Smooth muscle cell (in vitro differentiated cells): Measurements from ENCODE around the gene RASGRP1. TPM values are rescaled to one million over a fixed set of nuclear protein-coding genes. Genes with fewer than 3 reads are reported as not detected.

Experiments
- DNase-seq: peaks from one replicate; lab custom pipeline; 2025; ENCODE audit not compliant: unreplicated experiment; lab: John Stamatoyannopoulos, UW
- H2AFZ ChIP-seq: fragments of 200-600 bp; sonication (generic); 2 replicates; pipeline ENCODE4 v1.6.0; 2016; ENCODE audit warnings: antibody characterized with exemption, low read depth, mild to moderate bottlenecking
- H3F3A ChIP-seq: fragments of 200-600 bp; sonication (generic); 2 replicates; pipeline ENCODE4 v1.6.0; 2017; ENCODE audit warnings: antibody characterized with exemption, low read depth
- H3K27ac ChIP-seq: fragments of 200-600 bp; sonication (generic); 2 replicates; pipeline ENCODE4 v1.5.1; 2016; ENCODE audit warnings: low read depth, mild to moderate bottlenecking
- H3K27me3 ChIP-seq: fragments of 200-600 bp; sonication (generic); 2 replicates; pipeline ENCODE4 v1.6.1; 2016; ENCODE audit warnings: low read depth, mild to moderate bottlenecking
- H3K36me3 ChIP-seq: fragments of 200-600 bp; sonication (generic); 2 replicates; pipeline ENCODE4 v1.5.1; 2016; ENCODE audit warnings: low read depth
- H3K4me1 ChIP-seq: fragments of 200-600 bp; sonication (generic); 2 replicates; pipeline ENCODE4 v1.5.1; 2016; ENCODE audit warnings: low read depth
- H3K4me2 ChIP-seq: fragments of 200-600 bp; sonication (generic); 2 replicates; pipeline ENCODE4 v1.6.0; 2016; ENCODE audit warnings: mild to moderate bottlenecking
- H3K4me3 ChIP-seq: fragments of 200-600 bp; sonication (generic); 2 replicates; pipeline ENCODE4 v1.5.1; 2016; ENCODE audit warnings: mild to moderate bottlenecking
- H3K79me2 ChIP-seq: fragments of 200-600 bp; sonication (generic); 2 replicates; pipeline ENCODE4 v1.6.0; 2016; ENCODE audit warnings: low read depth, mild to moderate bottlenecking
- H3K9ac ChIP-seq: fragments of 200-600 bp; sonication (generic); 2 replicates; pipeline ENCODE4 v1.6.0; 2016; ENCODE audit warnings: low read depth
- H3K9me3 ChIP-seq: fragments of 200-600 bp; sonication (generic); replicated peaks from 2 replicates; pipeline ENCODE4 v1.5.1; 2016; ENCODE audit warnings: low read depth
- H4K20me1 ChIP-seq: fragments of 200-600 bp; sonication (generic); 2 replicates; pipeline ENCODE4 v1.6.0; 2016; ENCODE audit warnings: low read depth
- whole genome bisulfite sequencing: methylation state at CpG from one replicate; pipeline ENCODE4 v1.1.7; 2016; ENCODE audit warnings: low lambda C conversion rate; 5-methylcytosine and 5-hydroxymethylcytosine counted together
- polyA plus RNA-seq: library from polyadenylated mRNA; unstranded; fragments of >200 nt; fragmentation: Nextera tagmentation; extraction: Ambion mirVana; gene quantifications from 2 replicates; pipeline ENCODE4 v1.2.1, GENCODE V29; 2016
- total RNA-seq: library from RNA; depleted of rRNA; stranded (reverse); fragments of >200 nt; gene quantifications from 2 replicates; pipeline ENCODE4 v1.2.3, GENCODE V29; 2014
- TF ChIP-seq, protein P1 (sequence below): fragments of 200-600 bp; sonication (generic); IDR thresholded peaks from 2 replicates; pipeline ENCODE4 v1.5.1; 2017; ENCODE audit warnings: borderline replicate concordance, mild to moderate bottlenecking, antibody characterized with exemption; ENCODE audit not compliant: insufficient read depth, poor library complexity, severe bottlenecking

Gene RASGRP1
- total and polyA plus RNA-seq, 2 experiments from 2014 or later = 0.97 to 10.0 TPM

DNA sequence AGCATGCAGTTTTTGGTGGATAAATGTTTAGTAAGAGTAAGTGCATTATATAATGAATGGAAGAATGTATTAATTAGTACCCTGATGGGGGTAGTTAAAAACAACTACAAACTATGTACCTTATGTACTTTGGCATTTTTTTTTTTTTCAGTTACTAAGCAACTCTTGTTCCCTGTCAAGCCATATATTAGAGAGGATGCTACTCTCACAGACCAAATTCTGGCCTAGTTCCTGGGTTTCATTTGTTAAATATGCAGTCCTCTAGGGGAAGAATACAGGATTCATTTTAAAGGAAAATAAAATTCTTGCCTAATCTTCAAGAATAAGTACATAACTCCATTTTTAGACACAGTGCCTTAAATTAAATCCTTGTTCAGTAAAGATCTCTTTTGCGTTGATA lies 93.8 kb downstream of the RASGRP1 start:
- Histone ChIP-seq H3K27ac (no peak overlapping the region), H3K4me1 (no peaks in the 10 kb centered on the region), H3K79me2 (no peaks in the 10 kb centered on the region), H4K20me1 (no peaks in the 10 kb centered on the region), H3F3A (no peaks in the 10 kb centered on the region), H3K36me3 (peaks cover 3% of the 10 kb centered on the region), H3K4me2 (no peak overlapping the region), H3K27me3 (no peaks in the 10 kb centered on the region), H2AFZ (no peak overlapping the region), H3K4me3 (no peak overlapping the region), H3K9me3 (no peaks in the 10 kb centered on the region), H3K9ac (no peak overlapping the region)
- TF ChIP-seq, protein P1, sequence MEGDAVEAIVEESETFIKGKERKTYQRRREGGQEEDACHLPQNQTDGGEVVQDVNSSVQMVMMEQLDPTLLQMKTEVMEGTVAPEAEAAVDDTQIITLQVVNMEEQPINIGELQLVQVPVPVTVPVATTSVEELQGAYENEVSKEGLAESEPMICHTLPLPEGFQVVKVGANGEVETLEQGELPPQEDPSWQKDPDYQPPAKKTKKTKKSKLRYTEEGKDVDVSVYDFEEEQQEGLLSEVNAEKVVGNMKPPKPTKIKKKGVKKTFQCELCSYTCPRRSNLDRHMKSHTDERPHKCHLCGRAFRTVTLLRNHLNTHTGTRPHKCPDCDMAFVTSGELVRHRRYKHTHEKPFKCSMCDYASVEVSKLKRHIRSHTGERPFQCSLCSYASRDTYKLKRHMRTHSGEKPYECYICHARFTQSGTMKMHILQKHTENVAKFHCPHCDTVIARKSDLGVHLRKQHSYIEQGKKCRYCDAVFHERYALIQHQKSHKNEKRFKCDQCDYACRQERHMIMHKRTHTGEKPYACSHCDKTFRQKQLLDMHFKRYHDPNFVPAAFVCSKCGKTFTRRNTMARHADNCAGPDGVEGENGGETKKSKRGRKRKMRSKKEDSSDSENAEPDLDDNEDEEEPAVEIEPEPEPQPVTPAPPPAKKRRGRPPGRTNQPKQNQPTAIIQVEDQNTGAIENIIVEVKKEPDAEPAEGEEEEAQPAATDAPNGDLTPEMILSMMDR = no peak
- DNase-seq = no peak
- WGBS = 100% methylated on average over 1 of the region's 1 CpG

DNA sequence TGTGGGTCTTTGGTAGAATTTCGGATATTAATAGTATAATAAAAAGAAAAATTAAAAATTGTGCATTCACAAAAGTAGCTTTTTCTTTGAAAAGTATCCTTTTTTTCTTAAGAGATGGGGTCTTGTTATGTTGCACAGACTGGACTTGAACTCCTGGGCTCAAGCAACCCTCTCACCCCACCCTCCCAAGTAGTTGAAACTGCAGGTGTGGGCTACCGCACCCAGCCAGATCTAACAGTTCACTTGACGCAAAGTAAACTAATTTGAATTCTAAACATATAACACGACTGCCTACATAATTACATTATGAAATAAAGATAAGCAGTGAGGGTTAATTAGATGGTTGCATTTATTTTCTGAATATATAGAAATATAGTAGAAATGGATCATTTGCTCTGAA lies 99.9 kb downstream of the RASGRP1 start:
- Histone ChIP-seq H3K4me2 (no peak overlapping the region), H3K4me1 (no peaks in the 10 kb centered on the region), H3K36me3 (no peaks in the 10 kb centered on the region), H3K27me3 (no peaks in the 10 kb centered on the region), H3K27ac (no peak overlapping the region), H3K79me2 (peaks cover 50% of the 10 kb centered on the region), H3K4me3 (no peak overlapping the region), H2AFZ (no peak overlapping the region), H4K20me1 (peaks cover 45% of the 10 kb centered on the region), H3F3A (no peaks in the 10 kb centered on the region), H3K9ac (no peak overlapping the region), H3K9me3 (no peaks in the 10 kb centered on the region)
- 80% methylated on average over 4 of the region's 4 CpGs for WGBS
- TF ChIP-seq, protein P1 = no peak
- DNase-seq = no peak

DNA sequence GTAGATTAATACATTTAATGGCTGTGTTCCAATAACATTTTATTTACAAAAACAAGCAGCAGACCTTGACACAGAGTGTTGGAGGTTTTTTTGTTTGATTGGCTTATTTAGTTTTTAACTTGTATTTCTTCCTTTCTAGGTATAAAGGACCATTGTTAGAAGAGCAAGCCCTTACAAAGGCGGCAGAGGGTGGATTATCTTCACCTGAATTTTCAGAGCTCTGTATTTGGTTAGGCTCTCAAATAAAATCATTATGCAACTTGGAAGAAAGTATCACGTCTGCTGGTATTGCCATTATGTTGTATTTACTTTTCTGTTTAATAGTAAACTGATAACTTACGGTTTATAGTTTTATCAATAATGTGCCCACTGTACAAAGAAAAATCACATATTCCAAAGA lies 100.7 kb downstream of the RASGRP1 start:
- no peak overlapping the region for H3K4me3 ChIP-seq
- no peaks in the 10 kb centered on the region for H3K9me3 ChIP-seq
- peaks cover 50% of the 10 kb centered on the region for H4K20me1 ChIP-seq
- no peak overlapping the region for H3K9ac ChIP-seq
- no peaks in the 10 kb centered on the region for H3K27me3 ChIP-seq
- no peak overlapping the region for H3K4me2 ChIP-seq
- H3K27ac ChIP-seq = no peak overlapping the region
- no peak overlapping the region for H2AFZ ChIP-seq
- H3K79me2 ChIP-seq = peaks cover 55% of the 10 kb centered on the region
- H3K36me3 ChIP-seq = no peaks in the 10 kb centered on the region
- TF ChIP-seq, protein P1 = no peak
- H3K4me1 ChIP-seq = no peaks in the 10 kb centered on the region
- H3F3A ChIP-seq = no peaks in the 10 kb centered on the region
- 97% methylated on average over 3 of the region's 3 CpGs for WGBS
- DNase-seq = no peak

DNA sequence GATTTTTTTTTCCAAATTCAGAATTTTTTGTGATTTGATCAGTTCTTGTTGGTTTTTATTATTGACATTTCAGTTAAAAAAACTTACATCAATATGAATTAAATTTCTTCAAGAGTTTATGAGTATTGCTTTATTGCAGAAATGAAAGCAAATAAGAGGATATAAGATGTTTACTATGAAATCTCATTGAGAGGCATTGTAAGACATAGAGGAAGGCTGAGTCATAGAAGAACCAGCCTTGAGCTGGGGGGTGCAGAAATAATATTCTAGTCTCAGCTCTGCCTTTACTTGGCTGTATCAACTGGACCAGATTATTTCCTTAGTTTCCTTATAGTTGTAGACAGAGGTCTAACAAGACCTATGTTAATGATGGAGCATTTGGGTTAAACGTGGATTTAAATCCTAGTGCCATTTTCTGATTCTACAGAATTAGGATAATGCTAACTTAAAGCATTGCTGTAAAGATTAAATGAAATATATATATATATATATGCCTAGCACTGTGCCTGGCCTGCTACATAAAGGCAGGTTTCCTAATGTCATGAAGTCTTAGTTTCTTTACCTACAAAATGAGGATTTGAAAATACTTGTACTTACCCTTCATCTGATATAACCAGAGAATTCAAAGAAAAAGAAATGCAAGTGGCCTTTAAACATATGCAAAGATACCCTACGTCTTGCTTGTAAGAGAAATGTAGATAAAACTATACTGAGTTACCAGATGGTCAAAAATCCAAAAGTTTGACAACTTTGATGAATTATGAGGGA lies 103.4 kb downstream of the RASGRP1 start:
- Histone ChIP-seq H3K36me3 (no peaks in the 10 kb centered on the region), H3K4me2 (no peak overlapping the region), H3K4me1 (no peaks in the 10 kb centered on the region), H3K4me3 (no peak overlapping the region), H3F3A (no peaks in the 10 kb centered on the region), H3K27ac (no peak overlapping the region), H3K9me3 (no peaks in the 10 kb centered on the region), H3K79me2 (peaks cover 75% of the 10 kb centered on the region), H3K9ac (no peak overlapping the region), H3K27me3 (no peaks in the 10 kb centered on the region), H4K20me1 (peaks cover 72% of the 10 kb centered on the region), H2AFZ (no peak overlapping the region)
- 93% methylated on average over 2 of the region's 2 CpGs for WGBS
- TF ChIP-seq, protein P1 = no peak
- DNase-seq = no peak
